Stimulated activated CD8-positive, alpha-beta memory T cell treated with anti-CD3 and anti-CD28 coated beads, Interleukin-4, amount 100 ng/mL, for 1 hour (primary cell): Measurements from ENCODE around the gene DLGAP1.
"Not testable (repeated sequence)": the region's sequence is repeated elsewhere in the genome, so short reads cannot be mapped to it uniquely, and the experiment has no call there.

Experiments
- DNase-seq, 2 donors: peaks; one replicate each; pipeline ENCODE4 v3.0.0-alpha.2; 2020; ENCODE audit warnings: low read depth in 2 of 2, low spot score in 1 of 2

Gene DLGAP1

GRCh38 chr18:3706279-3707097 is 748.6 kb downstream of the DLGAP1 start:
- DNase-seq, result no peak

- no peak for DNase-seq
Measured at GRCh38 chr18:3704556-3705344, 750.4 kb downstream of the DLGAP1 start.

GRCh38 chr18:3703732-3704176 is 751.4 kb downstream of the DLGAP1 start:
- no peak for DNase-seq

GRCh38 chr18:3699707-3700567 is 755.2 kb downstream of the DLGAP1 start:
- not testable (repeated sequence) for DNase-seq

- not testable (repeated sequence) for DNase-seq
Measured at GRCh38 chr18:3694030-3694778, 760.9 kb downstream of the DLGAP1 start.

GRCh38 chr18:3693410-3693809 is 761.7 kb downstream of the DLGAP1 start:
- no peak for DNase-seq

- no peak for DNase-seq
Measured at GRCh38 chr18:3692691-3693090, 762.4 kb downstream of the DLGAP1 start.

GRCh38 chr18:3692113-3692621 is 762.9 kb downstream of the DLGAP1 start:
- DNase-seq, result no peak

GRCh38 chr18:3691705-3692104 is 763.4 kb downstream of the DLGAP1 start:
- DNase-seq, result no peak

GRCh38 chr18:3690764-3691066 is 764.4 kb downstream of the DLGAP1 start:
- no peak for DNase-seq

- no peak for DNase-seq
Measured at GRCh38 chr18:3689986-3690763, 764.9 kb downstream of the DLGAP1 start.

GRCh38 chr18:3689091-3689490 is 766.0 kb downstream of the DLGAP1 start:
- no peak for DNase-seq

GRCh38 chr18:3688690-3689089 is 766.4 kb downstream of the DLGAP1 start:
- no peak for DNase-seq

GRCh38 chr18:3683483-3683882 is 771.6 kb downstream of the DLGAP1 start:
- DNase-seq, result no peak

- DNase-seq, result no peak
Measured at GRCh38 chr18:3682061-3682460, 773.0 kb downstream of the DLGAP1 start.

- no peak for DNase-seq
Measured at GRCh38 chr18:3679241-3679640, 775.9 kb downstream of the DLGAP1 start.

GRCh38 chr18:3675994-3676393 is 779.1 kb downstream of the DLGAP1 start:
- DNase-seq, result no peak

- DNase-seq, result no peak
Measured at GRCh38 chr18:3675446-3675845, 779.7 kb downstream of the DLGAP1 start.

GRCh38 chr18:3671176-3671575 is 783.9 kb downstream of the DLGAP1 start:
- DNase-seq, result no peak

- DNase-seq, result no peak
Measured at GRCh38 chr18:3669376-3669775, 785.7 kb downstream of the DLGAP1 start.
